Effector memory CD4-positive, alpha-beta T cell (primary cell): ENCODE measurements around the gene YIPF4.
A peak's percentile ranks its signal among the peaks of the same experiment; 100 is the strongest.
"Not testable (repeated sequence)": the region's sequence is repeated elsewhere in the genome, so short reads cannot be mapped to it uniquely, and the experiment has no call there.

ENCODE experiments used
- DNase-seq, 3 donors: peaks; one replicate each; pipeline ENCODE4 v3.0.0-alpha.2; 2020
- H3K27ac ChIP-seq: 2 replicates; pipeline ENCODE4 v1.7.0; 2013; ENCODE audit warnings: mild to moderate bottlenecking, low read length, moderate library complexity; ENCODE audit not compliant: insufficient read depth, poor library complexity, severe bottlenecking
- H3K27me3 ChIP-seq: replicated peaks from 2 replicates; pipeline ENCODE4 v1.7.0; 2013; ENCODE audit warnings: mild to moderate bottlenecking, low read length; ENCODE audit not compliant: insufficient read depth, control insufficient read depth, poor library complexity, severe bottlenecking
- H3K36me3 ChIP-seq: 2 replicates; pipeline ENCODE4 v1.7.0; 2013; ENCODE audit warnings: mild to moderate bottlenecking, low read length, moderate library complexity; ENCODE audit not compliant: control insufficient read depth, insufficient read depth
- H3K4me1 ChIP-seq: 2 replicates; pipeline ENCODE4 v1.7.0; 2013; ENCODE audit warnings: low read length, mild to moderate bottlenecking; ENCODE audit not compliant: control insufficient read depth, insufficient read depth, poor library complexity, severe bottlenecking
- H3K4me3 ChIP-seq: 2 replicates; pipeline ENCODE4 v1.7.0; 2013; ENCODE audit warnings: low read length, low read depth, mild to moderate bottlenecking; ENCODE audit not compliant: insufficient read depth, poor library complexity, severe bottlenecking
- H3K9me3 ChIP-seq: 2 replicates; pipeline ENCODE4 v1.7.0; 2013; ENCODE audit warnings: mild to moderate bottlenecking, low read length, moderate library complexity; ENCODE audit not compliant: control insufficient read depth

Gene YIPF4

DNA sequence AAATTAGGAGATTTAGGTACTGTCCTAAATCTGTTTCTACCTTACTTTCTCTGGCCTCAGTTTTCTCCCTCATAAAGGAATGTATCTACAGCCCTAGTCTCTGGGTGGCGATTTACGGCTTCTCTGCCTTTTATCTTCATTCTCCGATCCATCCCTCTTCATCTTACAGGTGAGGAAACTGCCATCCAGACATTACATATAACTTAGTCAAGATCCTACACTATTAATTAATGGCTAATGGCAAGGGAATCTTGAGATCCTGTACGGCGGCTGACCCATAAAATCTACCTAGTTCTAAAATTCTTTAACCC lies 386 bp upstream of the YIPF4 start:
- Histone ChIP-seq H3K4me1 (peaks cover 3% of the 10 kb centered on the region), H3K9me3 (no peaks in the 10 kb centered on the region), H3K27ac (peak overlapping the region; percentile 75), H3K36me3 (no peaks in the 10 kb centered on the region), H3K4me3 (peak overlapping the region; percentile 69), H3K27me3 (no peaks in the 10 kb centered on the region)
- DNase-seq, result no peak

DNA sequence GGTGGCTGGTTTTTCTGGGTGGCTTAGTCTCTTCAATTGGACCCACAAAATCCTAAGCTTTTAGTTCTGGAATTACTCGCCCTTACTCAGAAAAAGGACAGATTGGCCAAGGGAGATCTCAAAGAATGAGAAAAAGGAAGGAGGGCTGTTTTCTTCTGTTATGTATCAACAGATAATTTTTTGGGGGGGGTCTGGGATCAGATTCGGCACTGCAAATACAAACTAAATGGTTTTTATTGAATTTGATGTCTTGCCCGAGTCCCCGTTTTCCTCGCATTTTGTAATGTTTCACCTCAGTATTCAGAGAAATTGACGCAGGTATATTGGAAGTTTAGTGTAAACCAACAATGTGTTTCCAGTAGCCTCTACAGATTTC lies 762 bp downstream of the YIPF4 start:
- no peaks in the 10 kb centered on the region for H3K27me3 ChIP-seq
- H3K27ac ChIP-seq, result peak overlapping the region; percentile 75
- H3K9me3 ChIP-seq, result no peaks in the 10 kb centered on the region
- H3K4me1 ChIP-seq, result peaks cover 3% of the 10 kb centered on the region
- no peak for DNase-seq
- peak overlapping the region; percentile 69 for H3K4me3 ChIP-seq
- no peaks in the 10 kb centered on the region for H3K36me3 ChIP-seq

GRCh38 chr2:32284321-32284720 lies 6.6 kb downstream of the YIPF4 start:
- no peak for DNase-seq
- Histone ChIP-seq H3K36me3 (no peaks in the 10 kb centered on the region), H3K4me3 (no peak overlapping the region), H3K9me3 (no peaks in the 10 kb centered on the region), H3K27me3 (no peaks in the 10 kb centered on the region), H3K27ac (no peak overlapping the region), H3K4me1 (no peaks in the 10 kb centered on the region)

DNA sequence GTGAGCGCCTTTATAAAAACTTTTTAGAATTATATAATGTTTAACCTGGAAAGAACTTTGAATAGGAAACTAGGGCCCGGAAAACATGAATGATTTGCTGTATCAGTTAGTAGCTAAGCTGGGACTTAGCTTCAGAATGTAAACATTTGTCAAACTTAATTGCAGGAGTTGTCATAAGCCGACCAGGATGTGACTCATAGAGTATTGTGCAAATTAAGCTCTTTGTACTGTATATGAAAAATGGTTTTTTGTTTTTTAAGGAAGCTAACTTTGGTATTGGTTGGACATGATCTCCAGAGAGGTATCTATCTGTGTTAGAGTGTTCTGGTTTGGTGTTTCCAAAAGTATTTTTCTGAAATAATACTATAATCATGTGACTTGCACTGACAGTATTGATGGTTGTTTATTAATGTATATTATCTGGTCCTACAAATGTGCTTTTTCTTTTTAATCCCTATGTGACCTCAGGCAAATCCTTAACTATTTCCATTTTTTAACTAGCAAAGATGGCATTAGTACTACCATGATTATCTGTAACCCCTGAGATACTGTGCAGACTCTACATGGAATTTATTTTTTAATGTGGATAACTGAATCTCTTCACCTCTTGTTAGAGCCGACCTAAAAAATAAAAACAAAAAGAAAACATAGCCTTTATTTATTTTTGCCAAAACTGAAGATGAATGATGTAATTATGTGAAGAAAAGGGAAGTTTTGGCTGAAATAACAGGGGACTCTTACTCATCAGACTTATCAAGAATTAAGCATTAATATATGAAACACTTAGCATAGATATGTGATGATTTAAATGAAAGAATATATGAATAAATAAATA lies 11.7 kb downstream of the YIPF4 start:
- no peak for DNase-seq
- H3K9me3 ChIP-seq, result no peaks in the 10 kb centered on the region
- peaks cover 21% of the 10 kb centered on the region for H3K36me3 ChIP-seq
- H3K27ac ChIP-seq, result no peak overlapping the region
- no peaks in the 10 kb centered on the region for H3K4me1 ChIP-seq
- H3K4me3 ChIP-seq, result no peak overlapping the region
- no peaks in the 10 kb centered on the region for H3K27me3 ChIP-seq

DNA sequence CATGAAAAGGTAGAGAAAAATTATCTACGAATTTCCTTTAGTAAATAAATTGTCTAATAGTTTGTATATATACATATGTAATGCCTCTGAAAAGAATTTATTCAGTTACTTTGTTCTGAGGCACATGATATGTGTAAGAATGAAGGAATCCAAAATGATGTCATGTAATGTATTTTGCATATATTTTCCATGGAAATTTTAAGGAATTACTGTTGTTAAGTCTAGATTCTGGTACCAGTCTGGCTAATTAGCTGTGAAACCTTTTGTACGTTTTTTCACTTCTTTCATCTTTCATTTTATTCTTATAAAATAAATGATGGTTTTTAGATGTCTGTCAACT lies 12.3 kb downstream of the YIPF4 start:
- Histone ChIP-seq H3K27ac (no peak overlapping the region), H3K4me1 (no peaks in the 10 kb centered on the region), H3K9me3 (no peaks in the 10 kb centered on the region), H3K4me3 (no peak overlapping the region), H3K36me3 (peaks cover 21% of the 10 kb centered on the region), H3K27me3 (no peaks in the 10 kb centered on the region)
- no peak for DNase-seq

GRCh38 chr2:32291746-32292145 lies 14.0 kb downstream of the YIPF4 start:
- no peaks in the 10 kb centered on the region for H3K9me3 ChIP-seq
- DNase-seq, result no peak
- no peak overlapping the region for H3K27ac ChIP-seq
- no peaks in the 10 kb centered on the region for H3K27me3 ChIP-seq
- H3K36me3 ChIP-seq, result peaks cover 31% of the 10 kb centered on the region
- no peaks in the 10 kb centered on the region for H3K4me1 ChIP-seq
- no peak overlapping the region for H3K4me3 ChIP-seq

GRCh38 chr2:32293493-32293892 lies 15.8 kb downstream of the YIPF4 start:
- not testable (repeated sequence) for H3K9me3 ChIP-seq, DNase-seq, H3K27ac ChIP-seq, H3K4me3 ChIP-seq, H3K4me1 ChIP-seq, H3K27me3 ChIP-seq
- peaks cover 36% of the 10 kb centered on the region for H3K36me3 ChIP-seq

DNA sequence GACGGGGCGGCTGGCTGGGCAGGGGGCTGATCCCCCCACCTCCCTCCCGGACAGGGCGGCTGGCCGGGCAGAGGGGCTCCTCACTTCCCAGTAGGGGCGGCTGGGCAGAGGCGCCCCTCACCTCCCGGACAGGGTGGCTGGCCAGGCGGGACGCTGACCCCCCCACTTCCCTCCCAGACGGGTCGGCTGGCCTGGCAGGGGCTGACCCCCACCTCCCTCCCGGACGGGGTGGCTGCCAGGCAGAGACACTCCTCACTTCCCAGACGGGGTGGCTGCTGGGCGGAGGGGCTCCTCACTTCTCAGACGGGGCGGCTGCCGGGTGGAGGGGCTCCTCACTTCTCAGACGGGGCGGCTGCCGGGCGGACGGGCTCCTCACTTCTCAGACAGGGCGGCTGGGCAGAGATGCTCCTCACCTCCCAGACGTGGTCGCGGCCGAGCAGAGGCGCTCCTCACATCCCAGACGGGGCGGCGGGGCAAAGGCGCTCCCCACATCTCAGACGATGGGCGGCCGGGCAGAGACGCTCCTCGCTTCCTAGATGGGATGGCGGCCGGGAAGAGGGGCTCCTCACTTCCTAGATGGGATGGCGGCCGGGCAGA lies 16.4 kb downstream of the YIPF4 start:
- not testable (repeated sequence) for H3K27me3 ChIP-seq

DNA sequence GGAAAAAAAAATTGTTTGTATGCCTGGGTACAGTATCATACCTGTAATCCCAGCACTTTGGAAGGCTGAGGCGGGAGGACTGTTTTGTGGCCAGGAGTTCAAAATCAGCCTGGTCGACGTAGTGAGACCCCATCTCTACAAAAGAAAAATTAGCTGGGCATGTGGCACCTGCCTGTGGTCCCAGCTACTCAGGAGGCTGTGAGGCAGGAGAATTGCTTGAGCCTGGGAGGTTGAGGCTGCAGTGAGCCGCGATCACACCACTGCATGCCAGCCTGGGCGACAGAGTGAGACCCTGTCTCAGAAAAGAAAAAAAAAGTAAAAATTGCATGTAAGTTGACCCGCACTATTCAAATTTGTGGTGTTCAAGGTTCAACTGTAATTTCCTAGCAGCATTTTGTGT lies 32.9 kb downstream of the YIPF4 start:
- Histone ChIP-seq H3K27me3 (no peaks in the 10 kb centered on the region), H3K4me1 (no peaks in the 10 kb centered on the region), H3K36me3 (peaks cover 13% of the 10 kb centered on the region), H3K9me3 (no peaks in the 10 kb centered on the region), H3K4me3 (no peak overlapping the region), H3K27ac (no peak overlapping the region)
- no peak for DNase-seq

More for the DNA sequence above, 16.4 kb downstream of the YIPF4 start:
- H3K27ac ChIP-seq, H3K9me3 ChIP-seq, H3K4me1 ChIP-seq, DNase-seq, H3K4me3 ChIP-seq: not testable (repeated sequence)
- H3K36me3 ChIP-seq, result peaks cover 37% of the 10 kb centered on the region

DNA sequence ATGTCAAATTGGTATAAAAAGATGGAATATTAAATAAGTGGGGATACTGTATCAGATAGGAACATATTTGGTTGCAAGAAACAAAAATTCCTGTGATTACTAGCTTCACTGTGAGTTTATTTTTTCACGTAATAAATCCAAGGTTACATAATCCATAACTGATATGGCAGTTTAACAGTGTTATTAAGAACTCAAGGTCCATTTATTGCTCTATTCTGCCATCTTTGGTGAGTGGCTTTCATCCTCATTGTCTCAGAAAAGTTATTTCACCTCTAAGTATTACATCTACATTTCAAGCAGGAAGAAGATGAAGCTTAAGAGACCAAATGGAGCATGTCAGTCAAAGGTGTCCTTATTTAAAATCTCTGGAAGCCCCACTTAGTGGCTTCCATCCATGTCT lies 37.2 kb downstream of the YIPF4 start:
- Histone ChIP-seq H3K4me3 (no peak overlapping the region), H3K27ac (no peak overlapping the region), H3K36me3 (peaks cover 6% of the 10 kb centered on the region), H3K4me1 (no peaks in the 10 kb centered on the region), H3K9me3 (no peaks in the 10 kb centered on the region), H3K27me3 (no peaks in the 10 kb centered on the region)
- no peak for DNase-seq
